Type B pancreatic cell (in vitro differentiated cells): ENCODE data around the gene P2RX3. TPM values are rescaled to one million over a fixed set of nuclear protein-coding genes. Genes with fewer than 3 reads are reported as not detected.
A peak's percentile ranks its signal among the peaks of the same experiment; 100 is the strongest.

Experiments used
- DNase-seq: peaks from one replicate; pipeline ENCODE4 v3.0.0; 2021; ENCODE audit warnings: mixed read lengths; ENCODE audit not compliant: unreplicated experiment; ENCODE audit errors: extremely low spot score
- H3K27ac Mint-ChIP-seq: 2 replicates; pipeline ENCODE4 v1.8.0; 2021; ENCODE audit warnings: mild to moderate bottlenecking, mixed read lengths
- H3K27me3 Mint-ChIP-seq: 2 replicates; pipeline ENCODE4 v1.8.0; 2021; ENCODE audit warnings: mixed read lengths
- H3K36me3 Mint-ChIP-seq: 2 replicates; pipeline ENCODE4 v1.8.0; 2021; ENCODE audit warnings: mixed read lengths
- H3K4me1 Mint-ChIP-seq: one replicate; pipeline ENCODE4 v1.8.0; 2021; ENCODE audit warnings: mixed read lengths; ENCODE audit not compliant: unreplicated experiment
- H3K4me3 Mint-ChIP-seq: 2 replicates; pipeline ENCODE4 v1.8.0; 2021; ENCODE audit warnings: mild to moderate bottlenecking, mixed read lengths
- H3K9me3 Mint-ChIP-seq: 2 replicates; pipeline ENCODE4 v1.8.0; 2021; ENCODE audit warnings: mixed read lengths
- total RNA-seq: library from RNA; stranded (reverse); gene quantifications from 2 replicates; pipeline ENCODE4 v1.2.1, GENCODE V29; 2021; ENCODE audit warnings: low replicate concordance
- TF ChIP-seq, protein P1 (sequence below): fragments of 200-600 bp; sonication (generic); conservative IDR thresholded peaks from 2 replicates; pipeline ENCODE4 v1.5.0; 2021; ENCODE audit warnings: antibody characterized with exemption, mild to moderate bottlenecking

P2RX3 gene
- total RNA-seq, 1 donor from 2014 or later: 4.0 TPM

DNA sequence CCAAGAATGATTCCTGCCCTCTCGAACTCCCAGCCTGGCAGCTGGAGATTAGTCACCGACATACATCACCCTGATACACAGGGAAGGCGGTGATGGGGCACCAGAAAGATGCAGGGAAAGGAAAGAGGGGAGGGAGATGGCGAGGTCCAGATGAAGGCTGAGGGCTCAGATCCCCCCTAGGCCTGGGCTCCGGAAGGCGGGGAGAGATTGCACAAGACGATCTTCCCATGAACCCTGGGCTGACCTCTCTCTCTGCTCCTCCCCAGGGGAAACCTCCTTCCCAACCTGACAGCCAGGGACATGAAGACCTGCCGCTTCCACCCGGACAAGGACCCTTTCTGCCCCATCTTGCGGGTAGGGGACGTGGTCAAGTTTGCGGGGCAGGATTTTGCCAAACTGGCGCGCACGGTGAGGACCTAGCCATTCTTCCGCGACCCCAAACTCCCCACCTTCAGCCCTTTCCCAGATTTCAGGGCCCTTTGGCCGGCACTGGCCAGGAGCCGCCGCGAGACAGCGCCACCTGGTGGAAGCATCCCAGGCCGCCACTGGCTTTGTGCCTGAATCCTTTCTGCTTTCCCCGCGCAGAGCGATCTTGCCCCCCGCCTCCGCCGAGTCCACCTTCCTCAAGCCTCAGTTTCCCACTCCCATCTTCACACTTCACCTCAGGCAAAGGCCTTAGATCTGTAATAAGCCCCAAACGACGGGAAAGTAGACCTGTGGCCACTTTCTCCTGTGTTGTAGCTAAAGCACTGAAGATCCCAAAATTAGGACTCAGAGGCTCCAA, 11.5 kb downstream of the P2RX3 start:
- no peaks in the 10 kb centered on the region for H3K36me3 Mint-ChIP-seq
- peaks cover 4% of the 10 kb centered on the region for H3K27me3 Mint-ChIP-seq
- peaks cover 11% of the 10 kb centered on the region for H3K4me1 Mint-ChIP-seq
- TF ChIP-seq, protein P1, sequence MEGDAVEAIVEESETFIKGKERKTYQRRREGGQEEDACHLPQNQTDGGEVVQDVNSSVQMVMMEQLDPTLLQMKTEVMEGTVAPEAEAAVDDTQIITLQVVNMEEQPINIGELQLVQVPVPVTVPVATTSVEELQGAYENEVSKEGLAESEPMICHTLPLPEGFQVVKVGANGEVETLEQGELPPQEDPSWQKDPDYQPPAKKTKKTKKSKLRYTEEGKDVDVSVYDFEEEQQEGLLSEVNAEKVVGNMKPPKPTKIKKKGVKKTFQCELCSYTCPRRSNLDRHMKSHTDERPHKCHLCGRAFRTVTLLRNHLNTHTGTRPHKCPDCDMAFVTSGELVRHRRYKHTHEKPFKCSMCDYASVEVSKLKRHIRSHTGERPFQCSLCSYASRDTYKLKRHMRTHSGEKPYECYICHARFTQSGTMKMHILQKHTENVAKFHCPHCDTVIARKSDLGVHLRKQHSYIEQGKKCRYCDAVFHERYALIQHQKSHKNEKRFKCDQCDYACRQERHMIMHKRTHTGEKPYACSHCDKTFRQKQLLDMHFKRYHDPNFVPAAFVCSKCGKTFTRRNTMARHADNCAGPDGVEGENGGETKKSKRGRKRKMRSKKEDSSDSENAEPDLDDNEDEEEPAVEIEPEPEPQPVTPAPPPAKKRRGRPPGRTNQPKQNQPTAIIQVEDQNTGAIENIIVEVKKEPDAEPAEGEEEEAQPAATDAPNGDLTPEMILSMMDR: peak; percentile 97
- H3K9me3 Mint-ChIP-seq: no peaks in the 10 kb centered on the region
- peak; percentile 84 for DNase-seq
- no peak overlapping the region for H3K27ac Mint-ChIP-seq
- peak overlapping the region; percentile 11 for H3K4me3 Mint-ChIP-seq

DNA sequence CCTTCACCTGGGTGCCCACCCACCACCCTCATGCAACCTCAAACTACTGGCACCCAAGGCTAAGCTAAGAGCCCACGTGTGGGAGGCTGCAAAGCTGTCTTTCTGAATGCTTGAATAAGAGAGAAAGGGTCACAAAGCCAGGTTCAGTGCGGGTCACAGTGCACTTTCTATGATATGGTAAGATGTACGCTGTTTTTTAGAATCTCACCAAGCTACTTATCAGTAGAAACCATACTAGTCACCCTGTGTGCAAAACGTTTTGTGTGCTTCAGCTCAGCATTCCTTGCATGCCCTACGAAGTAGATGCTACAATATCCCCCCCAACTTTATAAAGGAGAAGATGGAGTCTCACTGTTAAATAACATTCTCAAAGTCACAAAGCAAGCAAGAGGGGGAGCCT, 14.9 kb downstream of the P2RX3 start:
- H3K4me3 Mint-ChIP-seq: no peak overlapping the region
- TF ChIP-seq, protein P1: no peak
- DNase-seq: no peak
- peaks cover 5% of the 10 kb centered on the region for H3K4me1 Mint-ChIP-seq
- peaks cover 4% of the 10 kb centered on the region for H3K27me3 Mint-ChIP-seq
- H3K9me3 Mint-ChIP-seq: no peaks in the 10 kb centered on the region
- H3K27ac Mint-ChIP-seq: no peak overlapping the region
- H3K36me3 Mint-ChIP-seq: no peaks in the 10 kb centered on the region

DNA sequence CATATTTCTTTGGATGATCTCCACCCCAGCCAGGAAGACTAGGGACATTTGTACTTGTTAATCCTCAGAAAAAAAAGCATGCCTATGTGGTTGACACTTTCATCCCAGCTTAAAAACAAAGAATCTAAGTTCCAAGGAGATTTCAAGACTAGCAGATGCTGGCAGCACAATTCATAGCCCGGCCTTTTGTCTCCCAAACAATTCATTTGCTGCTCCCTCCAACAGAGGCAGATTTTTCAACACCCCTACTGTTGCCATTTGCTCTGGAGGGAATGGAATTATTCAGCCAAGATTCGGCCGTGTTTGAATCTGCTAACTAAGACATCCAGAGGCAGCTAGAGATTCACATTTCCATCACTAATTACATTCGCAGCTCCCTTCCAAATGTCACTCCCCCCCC, 15.3 kb downstream of the P2RX3 start:
- peaks cover 6% of the 10 kb centered on the region for H3K4me1 Mint-ChIP-seq

DNA sequence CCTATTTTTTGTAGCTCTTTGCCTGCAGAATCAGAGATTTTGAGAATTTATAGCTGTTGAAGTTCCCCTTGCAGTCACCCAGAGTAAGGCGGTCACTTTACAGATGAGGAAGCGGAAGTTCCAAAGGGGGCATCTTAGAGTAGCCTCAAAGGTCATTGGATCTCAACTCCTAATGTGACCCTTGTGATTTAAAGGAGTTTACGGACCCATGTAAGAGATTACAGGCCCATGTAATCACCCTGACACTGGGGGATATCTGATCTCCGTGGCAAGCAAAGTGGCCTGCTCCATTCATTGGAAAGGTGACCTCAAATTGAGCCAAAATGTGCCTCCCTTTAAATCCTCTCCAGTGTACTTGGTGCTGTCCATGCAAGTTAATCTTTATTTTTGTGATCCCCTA, 15.7 kb downstream of the P2RX3 start:
- Mint-ChIP-seq H3K9me3 (no peaks in the 10 kb centered on the region), H3K27me3 (peaks cover 9% of the 10 kb centered on the region), H3K4me3 (no peak overlapping the region), H3K36me3 (no peaks in the 10 kb centered on the region), H3K27ac (no peak overlapping the region), H3K4me1 (peaks cover 10% of the 10 kb centered on the region)
- TF ChIP-seq, protein P1: no peak
- DNase-seq: no peak

More for the DNA sequence above, 15.3 kb downstream of the P2RX3 start:
- Mint-ChIP-seq H3K36me3 (no peaks in the 10 kb centered on the region), H3K4me3 (no peak overlapping the region), H3K27me3 (peaks cover 5% of the 10 kb centered on the region), H3K27ac (no peak overlapping the region), H3K9me3 (no peaks in the 10 kb centered on the region)
- no peak for DNase-seq
- TF ChIP-seq, protein P1: no peak

DNA sequence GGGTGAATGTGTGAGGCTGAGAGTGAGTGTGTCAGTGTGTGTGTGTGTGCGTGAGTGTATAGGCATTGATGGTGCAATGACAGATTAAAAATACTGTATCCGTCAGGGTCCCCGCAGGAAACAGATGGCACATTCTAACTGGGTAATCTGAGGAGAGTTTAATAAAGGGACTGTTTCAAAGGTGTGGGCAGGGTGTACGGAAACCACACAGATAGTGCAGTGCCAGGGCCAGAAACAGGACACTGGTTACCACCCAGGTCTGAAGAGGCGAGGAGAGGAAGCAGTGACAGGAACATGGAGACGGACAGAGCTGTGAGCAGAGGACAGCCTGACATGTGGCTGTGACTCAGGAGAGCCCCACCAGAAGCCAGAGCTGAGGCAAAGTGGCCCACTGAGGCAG, 16.5 kb downstream of the P2RX3 start:
- H3K36me3 Mint-ChIP-seq: no peaks in the 10 kb centered on the region
- TF ChIP-seq, protein P1: no peak
- peaks cover 9% of the 10 kb centered on the region for H3K27me3 Mint-ChIP-seq
- H3K27ac Mint-ChIP-seq: no peak overlapping the region
- no peaks in the 10 kb centered on the region for H3K9me3 Mint-ChIP-seq
- H3K4me1 Mint-ChIP-seq: peaks cover 13% of the 10 kb centered on the region
- no peak for DNase-seq
- H3K4me3 Mint-ChIP-seq: no peak overlapping the region
